IPS DF 4.7 (cell line): ENCODE results near the gene NECAP2.

Source experiments
- DNase-seq: peaks from one replicate; pipeline ENCODE4 v3.0.0-alpha.2; 2013; ENCODE audit warnings: low spot score; ENCODE audit errors: extremely low read depth

NECAP2 gene

GRCh38 chr1:16440470-16441281 is at the start of gene NECAP2:
NECAP2 (plus strand) TSS chr1:16440724; CDS start chr1:16440762, 38 bp downstream.
- DNase-seq, result peak; percentile 82

DNA sequence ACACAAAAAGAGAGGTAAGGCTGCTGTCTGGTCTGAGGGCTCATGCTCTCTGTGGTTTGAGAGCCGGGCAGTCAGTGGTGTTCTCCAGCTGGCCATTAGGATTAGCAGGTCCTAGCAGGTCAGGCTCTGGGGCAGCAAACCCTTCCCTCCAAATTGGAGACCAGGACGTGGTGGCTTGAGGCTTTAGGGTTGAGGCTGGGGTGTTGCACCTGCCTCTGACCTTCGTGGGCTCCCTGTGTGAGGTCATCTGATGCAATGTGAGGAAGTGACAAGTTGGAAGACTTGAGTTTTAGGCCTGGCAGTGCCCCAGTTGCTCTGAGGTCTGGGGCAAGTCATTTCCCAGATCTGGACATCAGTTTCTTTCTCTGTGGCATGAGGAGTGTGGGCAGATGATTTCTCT is 49.1 kb upstream of the NECAP2 start:
- no peak for DNase-seq

DNA sequence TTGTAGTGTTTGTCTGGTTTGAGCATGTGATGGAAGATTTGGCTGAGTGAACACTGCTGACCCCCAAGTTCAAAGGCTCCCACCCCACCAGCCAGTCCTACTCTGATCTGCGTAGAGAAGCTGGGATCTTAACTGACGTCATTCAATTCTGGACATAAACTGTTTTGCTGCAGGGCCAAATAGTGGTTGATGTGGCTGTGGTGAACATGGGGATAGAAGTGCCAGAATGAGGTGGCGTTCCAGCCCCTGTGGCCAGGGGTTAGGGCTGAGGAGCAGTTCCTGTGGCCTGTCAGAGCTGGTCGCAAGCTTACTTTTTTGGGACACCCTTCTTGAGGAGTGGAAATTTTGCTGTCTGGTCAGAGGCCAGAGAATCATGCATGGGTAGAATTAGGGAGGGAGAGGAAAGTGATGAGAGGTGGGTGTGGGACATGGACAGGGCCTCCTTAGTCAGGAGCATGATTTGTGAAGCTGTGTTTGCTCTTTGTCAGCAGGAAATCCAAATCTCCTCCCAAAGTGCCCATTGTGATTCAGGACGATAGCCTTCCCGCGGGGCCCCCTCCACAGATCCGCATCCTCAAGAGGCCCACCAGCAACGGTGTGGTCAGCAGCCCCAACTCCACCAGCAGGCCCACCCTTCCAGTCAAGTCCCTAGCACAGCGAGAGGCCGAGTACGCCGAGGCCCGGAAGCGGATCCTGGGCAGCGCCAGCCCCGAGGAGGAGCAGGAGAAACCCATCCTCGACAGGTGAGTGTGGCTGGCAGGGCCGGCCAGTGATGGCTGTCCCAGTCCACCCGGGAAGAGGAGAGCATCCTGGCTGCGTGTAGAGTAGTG is 47.6 kb upstream of the NECAP2 start:
- DNase-seq, result no peak

- DNase-seq, result no peak
These were observed 46.7 kb upstream of the NECAP2 start for GRCh38 chr1:16393570-16394521.

DNA sequence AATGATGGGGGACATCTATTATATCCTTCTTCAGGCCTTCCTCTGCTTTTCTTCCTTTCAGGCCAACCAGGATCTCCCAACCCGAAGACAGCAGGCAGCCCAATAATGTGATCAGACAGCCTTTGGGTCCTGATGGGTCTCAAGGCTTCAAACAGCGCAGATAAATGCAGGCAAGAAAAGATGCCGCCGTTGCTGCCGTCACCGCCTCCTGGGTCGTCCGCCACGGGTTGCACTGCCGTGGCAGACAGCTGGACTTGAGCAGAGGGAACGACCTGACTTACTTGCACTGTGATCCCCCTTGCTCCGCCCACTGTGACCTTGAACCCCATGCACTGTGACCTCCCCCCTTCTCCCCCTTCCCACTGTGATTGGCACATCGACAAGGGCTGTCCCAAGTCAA is 45.5 kb upstream of the NECAP2 start:
- no peak for DNase-seq

DNA sequence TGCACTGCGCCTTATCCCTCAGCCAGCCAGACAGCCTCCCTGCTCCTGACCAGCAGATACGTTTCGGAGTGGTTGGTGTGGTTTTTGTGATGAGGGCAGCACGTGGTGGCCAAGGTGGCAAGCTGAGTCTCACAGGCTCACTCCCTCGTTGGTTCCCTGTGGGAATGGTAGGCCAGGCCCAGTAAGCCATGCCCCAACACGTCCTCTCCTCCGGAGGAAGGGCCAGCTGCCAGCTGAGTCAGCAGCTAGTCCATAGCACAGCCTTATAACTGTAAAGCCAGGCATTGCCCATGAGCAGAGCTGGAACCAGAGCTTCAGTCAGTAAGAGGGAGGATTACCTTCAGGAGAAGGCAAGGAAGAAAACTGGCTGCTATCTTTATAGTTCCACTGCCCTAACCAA is 43.9 kb upstream of the NECAP2 start:
- DNase-seq, result no peak

- DNase-seq, result no peak
These were observed 43.4 kb upstream of the NECAP2 start for GRCh38 chr1:16397120-16397519.

DNA sequence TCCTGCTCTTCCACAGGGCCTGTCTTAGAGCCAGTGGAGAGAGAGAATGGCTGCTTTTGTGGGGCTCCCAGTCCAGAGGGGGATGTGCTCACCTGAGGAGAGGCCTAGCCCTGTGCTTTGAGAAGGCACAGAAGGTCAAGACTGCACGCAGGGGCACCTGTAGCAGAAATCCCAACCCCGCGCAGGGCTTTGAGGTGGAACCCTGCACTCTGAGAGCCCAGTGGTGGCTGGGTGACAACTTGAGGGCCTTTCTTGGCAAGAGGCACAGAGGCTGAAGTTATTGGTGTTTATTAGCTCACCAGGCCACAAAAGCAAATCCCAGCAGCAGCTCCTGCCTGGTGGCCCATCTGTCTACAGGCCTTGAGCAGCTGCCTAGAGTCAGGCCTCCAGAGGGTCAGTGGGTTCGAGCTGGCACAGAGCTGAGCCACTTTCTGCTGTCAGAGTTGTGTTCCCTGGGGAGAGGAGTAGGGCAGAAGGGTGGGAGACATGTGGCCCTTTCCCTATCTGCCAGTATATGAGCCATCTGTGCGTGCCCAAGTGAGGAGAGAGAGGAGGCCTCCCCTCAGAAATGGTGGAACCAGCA is 42.1 kb upstream of the NECAP2 start:
- DNase-seq, result no peak

DNA sequence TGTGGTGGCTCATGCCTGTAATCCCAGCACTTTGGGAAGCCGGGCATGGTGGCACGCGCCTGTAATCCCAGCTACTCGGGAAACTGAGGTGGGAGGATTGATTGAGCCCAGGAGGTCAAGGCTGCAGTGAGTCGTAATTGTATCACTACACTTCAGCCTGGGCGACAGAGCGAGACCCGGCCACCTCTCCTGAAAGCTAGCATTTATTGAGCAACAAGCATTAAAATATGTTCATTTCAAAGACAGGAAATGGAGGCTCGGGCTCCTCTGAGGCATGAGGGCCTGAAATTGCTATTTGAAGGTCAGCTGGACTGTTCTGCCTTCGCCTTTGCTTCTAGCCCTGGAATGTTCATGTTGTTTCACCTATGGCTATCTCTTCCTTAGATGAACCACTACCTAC is 37.8 kb upstream of the NECAP2 start:
- no peak for DNase-seq

DNA sequence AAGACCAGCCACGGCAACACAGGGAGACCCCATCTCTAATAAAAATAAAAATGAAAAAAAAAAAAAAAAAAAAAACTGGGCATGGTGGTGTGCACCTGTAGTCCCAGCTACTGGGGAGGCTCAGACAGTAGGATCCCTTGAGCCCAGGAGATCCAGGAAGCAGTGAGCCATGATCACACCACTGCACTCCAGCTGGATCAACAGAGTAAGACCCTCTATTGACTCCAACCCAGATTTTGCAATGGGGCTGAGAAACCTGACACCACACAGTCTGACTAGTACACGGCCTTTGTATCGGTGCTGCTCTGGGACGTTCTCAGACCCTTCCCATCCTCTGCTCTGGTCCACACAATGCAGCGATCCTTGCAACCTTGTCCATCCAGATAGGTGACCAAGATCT is 35.1 kb upstream of the NECAP2 start:
- DNase-seq, result no peak

DNA sequence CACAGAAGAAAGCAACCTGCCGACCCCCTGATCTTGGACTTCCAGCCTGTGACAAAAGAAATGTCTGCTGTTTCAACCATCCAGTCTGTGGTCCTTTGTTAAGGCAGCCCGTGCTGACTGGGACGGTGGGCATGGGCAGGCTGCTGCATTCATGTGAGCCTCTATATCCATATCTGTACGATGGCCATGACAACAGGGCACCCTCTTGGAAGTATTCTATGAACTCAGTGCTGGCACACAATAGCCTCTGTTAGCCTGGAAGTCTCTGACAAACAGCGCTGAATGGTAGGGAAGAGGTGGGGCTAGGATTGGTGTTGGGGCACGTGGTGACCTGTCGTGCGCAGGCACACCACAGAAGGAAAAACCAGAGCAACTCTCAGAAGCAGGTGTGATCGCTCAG is 33.7 kb upstream of the NECAP2 start:
- no peak for DNase-seq

GRCh38 chr1:16409536-16410152 is 30.9 kb upstream of the NECAP2 start:
- no peak for DNase-seq

DNA sequence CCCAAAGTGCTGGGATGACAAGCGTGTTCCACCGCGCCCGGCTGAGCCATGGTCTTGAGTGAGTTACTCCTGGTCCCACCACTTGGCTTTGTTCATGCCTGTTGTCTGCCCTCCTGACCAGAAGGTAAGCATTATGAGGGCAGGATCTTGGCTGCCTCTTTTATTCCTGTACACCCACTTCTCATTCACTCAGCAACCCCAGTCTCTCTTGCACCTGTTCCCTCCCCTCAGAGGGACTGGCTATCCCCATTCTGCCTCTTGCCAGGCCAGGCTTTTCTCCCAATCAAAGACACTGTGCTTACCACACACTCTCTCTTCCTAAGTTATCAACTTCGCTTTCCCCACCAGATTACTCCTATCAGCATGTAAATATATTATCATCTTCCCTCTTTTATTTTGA is 29.7 kb upstream of the NECAP2 start:
- DNase-seq, result no peak

DNA sequence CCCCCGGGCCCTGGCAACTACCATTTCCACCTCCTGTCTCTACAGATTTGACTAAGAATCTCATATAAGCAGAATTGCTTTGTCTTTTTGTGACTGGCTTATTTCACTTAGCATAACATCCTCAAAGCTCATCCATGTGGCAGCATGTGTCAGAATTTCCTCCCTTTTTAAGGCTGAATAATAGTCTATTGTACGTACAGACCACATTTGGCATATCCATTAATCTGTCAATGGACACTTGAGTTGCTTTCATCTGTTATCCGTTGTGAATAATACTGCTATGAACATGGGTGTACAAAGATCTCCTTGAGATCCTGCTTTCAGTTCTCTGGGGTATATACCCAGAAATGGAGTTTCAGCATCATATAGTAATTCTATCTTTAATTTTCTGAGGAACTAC is 27.3 kb upstream of the NECAP2 start:
- DNase-seq, result no peak

DNA sequence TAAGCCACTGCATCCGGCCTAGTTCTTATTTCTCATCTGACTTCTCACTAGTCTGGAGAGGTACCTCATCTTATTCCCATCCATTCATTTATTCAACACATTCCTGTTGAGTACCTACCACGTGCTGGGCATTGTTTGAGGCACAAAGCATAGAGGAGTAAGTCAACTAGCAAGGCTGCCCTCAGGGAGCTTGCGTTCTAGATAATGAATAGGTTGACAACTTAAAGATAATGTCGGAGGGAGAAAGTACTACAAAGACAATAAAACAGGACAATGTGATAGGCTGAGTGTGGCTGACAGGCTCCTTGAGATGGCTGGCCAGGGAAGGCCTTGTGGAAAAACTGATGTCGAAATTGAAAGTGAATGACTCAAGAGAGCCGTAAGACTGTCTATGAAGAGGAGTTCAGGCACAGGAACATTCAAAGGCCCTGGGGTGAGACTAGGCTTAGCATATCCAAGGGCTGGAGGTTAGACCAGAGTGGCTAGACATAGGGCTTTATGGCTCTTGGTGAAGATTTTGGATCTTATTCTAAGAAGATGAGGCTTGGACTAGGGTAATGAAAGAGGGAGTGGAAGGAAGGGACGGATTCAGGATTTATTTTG is 21.6 kb upstream of the NECAP2 start:
- DNase-seq, result no peak

GRCh38 chr1:16420424-16421118 is 20.0 kb upstream of the NECAP2 start:
- DNase-seq, result no peak

DNA sequence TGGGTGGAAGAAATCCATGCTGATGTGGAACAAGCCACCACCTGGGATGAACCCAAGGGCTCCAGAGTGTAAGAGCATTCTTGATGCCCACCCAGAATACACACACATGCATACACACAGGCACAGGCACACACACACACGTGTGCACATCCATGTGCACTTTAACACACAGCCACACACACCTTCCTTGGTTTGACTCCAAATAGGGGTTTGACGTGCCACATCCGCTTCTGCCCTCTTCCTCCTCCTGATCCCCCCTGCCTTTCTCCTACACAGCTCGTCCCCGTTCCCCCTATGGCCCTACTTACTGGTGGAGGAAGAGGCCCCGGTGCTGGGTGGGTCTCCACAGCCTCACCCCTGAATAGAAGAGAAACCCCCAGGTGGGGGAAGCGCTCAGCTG is 19.3 kb upstream of the NECAP2 start:
- no peak for DNase-seq

DNA sequence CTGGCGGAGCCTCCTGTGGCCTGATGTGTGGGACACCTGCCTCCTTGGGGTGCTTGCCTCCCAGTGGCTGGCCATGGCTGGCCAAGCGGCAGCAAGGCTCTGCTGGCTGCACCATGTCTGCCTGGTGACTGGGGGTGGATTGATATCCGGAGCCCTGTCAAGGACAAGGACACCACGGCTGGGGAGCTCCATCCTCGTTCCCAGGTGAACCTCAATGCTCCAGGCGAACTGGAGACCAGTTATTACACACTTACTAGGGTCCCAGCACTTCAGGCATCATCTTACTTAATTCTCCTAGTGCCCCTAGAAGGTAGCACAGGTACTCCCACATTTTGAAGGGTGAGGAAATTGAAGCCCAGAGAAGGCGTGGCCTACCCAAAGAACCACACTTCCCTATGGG is 18.5 kb upstream of the NECAP2 start:
- no peak for DNase-seq

DNA sequence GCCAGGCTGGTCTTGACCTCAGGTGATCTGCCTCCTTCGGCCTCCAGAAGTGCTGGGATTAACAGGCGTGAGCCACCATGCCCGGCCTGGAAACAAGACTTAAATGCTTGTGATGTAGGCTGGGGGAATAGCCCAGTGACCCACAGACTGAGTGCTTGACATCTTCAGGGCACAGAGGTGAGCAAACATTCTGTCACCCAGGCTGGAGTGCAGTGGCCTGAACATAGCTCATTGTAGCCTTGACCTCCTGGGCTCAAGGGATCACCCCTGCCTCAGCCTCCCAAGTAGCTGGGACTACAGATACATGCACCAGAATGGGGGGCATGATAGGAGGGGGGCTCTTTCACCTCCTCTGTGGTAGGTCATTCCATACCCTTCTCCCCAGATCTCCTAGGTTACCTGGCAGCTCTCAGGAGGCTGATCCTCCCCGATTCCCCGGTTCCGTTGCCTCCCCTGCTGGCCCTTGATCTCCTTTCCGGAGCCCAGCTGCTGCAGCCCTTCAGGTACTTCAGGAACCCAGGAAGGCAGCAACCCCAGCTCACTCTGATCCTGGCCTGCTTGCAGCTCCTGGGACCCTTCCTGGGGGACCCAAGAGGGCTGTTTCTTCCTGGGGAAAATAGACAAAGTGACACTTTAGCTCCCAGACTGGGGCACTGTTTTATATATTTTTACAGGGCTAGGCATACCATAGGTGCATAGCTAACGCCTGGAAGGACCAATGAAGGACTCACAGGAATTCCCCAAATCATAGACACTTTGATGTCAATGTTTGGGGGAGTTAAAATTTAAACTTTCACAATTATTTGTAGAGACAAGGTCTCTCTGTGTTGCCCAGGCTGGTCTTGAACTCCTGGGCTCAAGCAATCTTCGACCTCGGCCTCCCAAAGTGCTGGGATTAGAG is 15.1 kb upstream of the NECAP2 start:
- DNase-seq, result no peak
